Activated naive CD4-positive, alpha-beta T cell treated with anti-CD3 and anti-CD28 coated beads, Interleukin-2, amount 50 U/mL, for 72 hours (primary cell): Measurements from ENCODE around the gene SPARCL1. TPM values are rescaled to one million over a fixed set of nuclear protein-coding genes. Genes with fewer than 3 reads are reported as not detected.
"Not testable (repeated sequence)": the region's sequence is repeated elsewhere in the genome, so short reads cannot be mapped to it uniquely, and the experiment has no call there.

Experiments used
- ATAC-seq, 2 donors: fragments of 150-1000 bp; cut with Tn5 transposase; 2 replicates each; pipeline ENCODE4 v1.10.0; 2021; ENCODE audit warnings: mild to moderate bottlenecking in 2 of 2, moderate library complexity in 2 of 2
- DNase-seq, 2 donors: peaks; one replicate each; pipeline ENCODE4 v3.0.0; 2021 to 2022; ENCODE audit warnings: low spot score in 2 of 2
- H3K27ac Mint-ChIP-seq, 2 donors: one replicate each; pipeline ENCODE4 v1.8.0; 2022; ENCODE audit warnings: mild to moderate bottlenecking in 2 of 2, mixed read lengths in 2 of 2
- H3K36me3 Mint-ChIP-seq, 2 donors: one replicate each; pipeline ENCODE4 v1.8.0; 2022; ENCODE audit warnings: mixed read lengths in 2 of 2
- H3K9me3 Mint-ChIP-seq, 2 donors: one replicate each; pipeline ENCODE4 v1.8.0; 2022; ENCODE audit warnings: mixed read lengths in 2 of 2
- total RNA-seq, 2 donors: library from RNA; stranded (reverse); gene quantifications; one replicate each; pipeline ENCODE4 v1.2.3, GENCODE V29; 2022

SPARCL1 gene
- total RNA-seq, 2 donors from 2014 or later: not detected

GRCh38 chr4:87521319-87521718 lies 7.9 kb downstream of the SPARCL1 start:
- ATAC-seq (no peak), DNase-seq (no peak)
- Mint-ChIP-seq H3K27ac (no peak overlapping the region), H3K9me3 (peaks cover 3% of the 10 kb centered on the region in 2 donors), H3K36me3 (peaks cover 0 to 9% of the 10 kb centered on the region in 2 donors)

GRCh38 chr4:87517621-87518020 lies 11.6 kb downstream of the SPARCL1 start:
- Mint-ChIP-seq H3K9me3 (no peaks in the 10 kb centered on the region), H3K27ac (peak overlapping the region in 1 of 2 donors; percentile 32)

GRCh38 chr4:87516683-87517082 lies 12.5 kb downstream of the SPARCL1 start:
- ATAC-seq (no peak), DNase-seq (no peak)
- no peaks in the 10 kb centered on the region for H3K36me3 Mint-ChIP-seq
- H3K27ac Mint-ChIP-seq: no peak overlapping the region
- H3K9me3 Mint-ChIP-seq: no peaks in the 10 kb centered on the region

More at GRCh38 chr4:87517621-87518020, 11.6 kb downstream of the SPARCL1 start:
- no peak for DNase-seq
- no peak for ATAC-seq
- H3K36me3 Mint-ChIP-seq: no peaks in the 10 kb centered on the region

- no peak for DNase-seq
- no peak overlapping the region for H3K27ac Mint-ChIP-seq
- H3K36me3 Mint-ChIP-seq: no peaks in the 10 kb centered on the region
- ATAC-seq: no peak
- H3K9me3 Mint-ChIP-seq: no peaks in the 10 kb centered on the region
Observed at GRCh38 chr4:87512400-87512799, 16.8 kb downstream of the SPARCL1 start.

DNA sequence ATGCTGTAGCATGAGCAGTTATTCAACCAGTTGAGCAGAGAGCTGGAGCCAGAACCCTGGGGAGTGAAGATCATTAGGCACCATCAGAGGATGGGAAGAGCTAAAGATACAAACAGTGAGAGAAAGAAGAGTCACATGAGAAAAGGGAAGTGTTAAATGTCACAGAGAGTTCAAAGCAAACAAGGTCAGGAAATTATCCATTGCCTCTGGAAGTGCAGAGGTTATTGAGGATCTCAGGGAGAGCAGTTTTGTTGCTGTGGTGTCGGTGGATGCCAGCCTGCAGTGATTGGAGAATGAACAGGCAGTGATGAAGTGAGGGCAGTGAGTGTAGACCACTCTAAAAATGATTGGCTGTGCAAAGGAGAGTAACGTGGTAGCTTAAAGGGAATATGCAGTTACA lies 17.7 kb downstream of the SPARCL1 start:
- H3K27ac Mint-ChIP-seq: no peak overlapping the region
- no peaks in the 10 kb centered on the region for H3K9me3 Mint-ChIP-seq

GRCh38 chr4:87510747-87511146 lies 18.4 kb downstream of the SPARCL1 start:
- H3K27ac Mint-ChIP-seq: no peak overlapping the region
- no peak for ATAC-seq
- no peaks in the 10 kb centered on the region for H3K36me3 Mint-ChIP-seq
- no peaks in the 10 kb centered on the region for H3K9me3 Mint-ChIP-seq
- no peak for DNase-seq

More for the DNA sequence above, 17.7 kb downstream of the SPARCL1 start:
- H3K36me3 Mint-ChIP-seq: no peaks in the 10 kb centered on the region
- ATAC-seq: no peak
- DNase-seq: no peak

DNA sequence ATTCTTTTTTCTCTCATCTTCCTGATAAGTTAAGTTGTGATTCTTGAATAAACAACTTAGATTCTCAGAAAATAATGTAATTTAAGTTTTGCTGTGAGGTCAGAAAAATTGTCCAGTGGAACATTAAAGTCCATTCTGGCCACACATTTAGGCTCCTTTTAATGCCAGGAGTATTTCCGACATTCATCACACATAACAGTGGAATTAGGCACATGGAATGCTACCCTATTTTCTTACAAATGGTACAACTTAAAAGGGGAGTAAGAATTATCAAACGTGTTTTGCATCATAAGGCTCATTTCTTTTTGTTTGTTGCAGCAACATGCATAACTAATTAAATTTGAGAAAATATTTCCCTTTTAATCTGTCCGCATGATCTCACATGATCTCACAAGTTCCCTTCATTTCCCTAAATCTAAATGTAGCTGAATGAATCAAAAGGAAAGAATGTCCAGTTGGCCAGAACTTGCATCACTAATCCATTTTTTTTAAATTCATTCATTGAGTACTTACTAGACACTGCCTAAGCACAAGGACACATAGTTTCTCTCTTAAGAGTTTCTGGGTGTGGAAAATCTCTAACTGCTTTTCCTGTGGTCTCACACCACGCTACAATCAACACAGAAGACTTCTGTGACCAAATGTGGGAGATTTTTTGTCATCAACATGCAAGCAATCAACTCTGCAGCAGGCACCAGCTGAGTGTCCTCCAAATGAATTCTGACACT lies 22.0 kb downstream of the SPARCL1 start:
- DNase-seq (no peak), ATAC-seq (no peak)
- no peak overlapping the region for H3K27ac Mint-ChIP-seq
- H3K36me3 Mint-ChIP-seq: no peaks in the 10 kb centered on the region
- no peaks in the 10 kb centered on the region for H3K9me3 Mint-ChIP-seq

DNA sequence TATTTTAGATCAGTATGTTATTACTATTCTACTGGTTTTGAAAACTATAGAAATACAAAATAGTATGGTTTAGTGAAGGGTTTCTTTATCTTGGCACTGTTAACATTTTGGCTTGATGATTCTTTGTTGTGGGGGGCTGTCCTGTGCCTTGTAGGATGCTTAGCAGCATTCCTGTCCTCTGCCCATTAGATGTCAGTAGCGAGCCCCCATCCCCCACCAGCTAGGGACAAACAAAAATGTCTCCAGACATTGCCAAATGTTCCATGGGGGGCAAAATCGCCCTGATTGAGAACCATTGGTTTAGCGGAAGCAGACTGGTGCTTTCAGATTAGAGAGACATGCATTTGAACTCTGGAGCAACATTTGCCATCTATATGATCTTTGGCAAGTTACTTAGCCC lies 23.3 kb downstream of the SPARCL1 start:
- H3K36me3 Mint-ChIP-seq: no peaks in the 10 kb centered on the region
- ATAC-seq: no peak
- no peaks in the 10 kb centered on the region for H3K9me3 Mint-ChIP-seq
- no peak overlapping the region for H3K27ac Mint-ChIP-seq
- no peak for DNase-seq

GRCh38 chr4:87502580-87503238 lies 26.5 kb downstream of the SPARCL1 start:
- ATAC-seq (no peak), DNase-seq (no peak)
- Mint-ChIP-seq H3K9me3 (no peaks in the 10 kb centered on the region), H3K27ac (no peak overlapping the region), H3K36me3 (no peaks in the 10 kb centered on the region)

DNA sequence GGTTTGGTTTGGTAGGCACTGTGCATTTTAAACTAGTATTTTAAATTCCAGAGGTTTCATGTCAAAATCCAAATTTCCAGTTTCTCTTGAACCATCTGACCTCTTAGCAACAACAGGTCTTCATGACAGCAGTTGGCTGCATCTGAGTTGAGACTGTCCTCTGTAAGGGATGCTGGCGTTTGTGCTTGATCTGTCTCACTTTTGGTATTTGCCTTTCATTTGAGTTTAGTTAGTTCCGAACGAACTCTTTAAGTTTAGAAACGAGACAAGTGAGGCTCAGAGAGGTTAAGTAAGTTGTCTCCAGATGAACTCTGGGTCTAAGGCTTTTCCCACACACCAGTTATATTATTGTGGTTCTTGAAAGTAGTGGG lies 29.1 kb downstream of the SPARCL1 start:
- H3K27ac Mint-ChIP-seq: no peak overlapping the region

GRCh38 chr4:87499403-87500091 lies 29.6 kb downstream of the SPARCL1 start:
- Mint-ChIP-seq H3K9me3 (no peaks in the 10 kb centered on the region), H3K36me3 (no peaks in the 10 kb centered on the region), H3K27ac (no peak overlapping the region)
- ATAC-seq: peak; percentile 52 to 94
- DNase-seq: peak in 1 of 2 donors; percentile 16

More for the DNA sequence above, 29.1 kb downstream of the SPARCL1 start:
- Mint-ChIP-seq H3K36me3 (no peaks in the 10 kb centered on the region), H3K9me3 (no peaks in the 10 kb centered on the region)
- peak in 1 of 2 donors; percentile 61 for ATAC-seq
- no peak for DNase-seq

- DNase-seq: no peak
- Mint-ChIP-seq H3K9me3 (no peaks in the 10 kb centered on the region), H3K27ac (no peak overlapping the region), H3K36me3 (no peaks in the 10 kb centered on the region)
- ATAC-seq: peak in 1 of 2 donors; percentile 64
Observed at GRCh38 chr4:87498446-87498900, 30.7 kb downstream of the SPARCL1 start.

DNA sequence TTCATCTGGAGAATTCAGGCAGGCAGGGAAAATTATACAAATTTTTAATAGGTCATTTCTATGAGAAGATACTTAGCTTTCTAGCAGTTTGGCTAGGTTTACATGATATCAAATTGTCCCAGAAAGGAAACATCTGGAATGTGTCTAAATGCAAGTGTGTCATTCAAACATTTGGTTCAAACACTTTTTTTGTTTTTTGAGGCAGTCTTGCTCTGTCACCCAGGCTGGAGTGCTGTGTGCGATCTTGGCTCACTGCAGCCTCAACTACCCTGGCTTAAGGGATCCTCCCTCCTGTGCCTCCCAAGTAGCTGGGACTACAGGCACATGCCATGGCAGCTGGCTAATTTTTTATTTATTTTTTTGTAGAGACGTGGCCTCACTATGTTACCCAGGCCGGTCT lies 31.6 kb downstream of the SPARCL1 start:
- ATAC-seq: no peak
- Mint-ChIP-seq H3K36me3 (no peaks in the 10 kb centered on the region), H3K9me3 (peaks cover 0 to 6% of the 10 kb centered on the region in 2 donors), H3K27ac (no peak overlapping the region)
- DNase-seq: no peak

- no peak overlapping the region for H3K27ac Mint-ChIP-seq
- peaks cover 0 to 6% of the 10 kb centered on the region in 2 donors for H3K9me3 Mint-ChIP-seq
- DNase-seq (peak in 1 of 2 donors; percentile 21), ATAC-seq (no peak)
- no peaks in the 10 kb centered on the region for H3K36me3 Mint-ChIP-seq
Observed at GRCh38 chr4:87497159-87497558, 32.0 kb downstream of the SPARCL1 start.

GRCh38 chr4:87493115-87493514 lies 36.1 kb downstream of the SPARCL1 start:
- peaks cover 4% of the 10 kb centered on the region in 2 donors for H3K36me3 Mint-ChIP-seq
- H3K27ac Mint-ChIP-seq: no peak overlapping the region
- peaks cover 0 to 6% of the 10 kb centered on the region in 2 donors for H3K9me3 Mint-ChIP-seq
- DNase-seq (no peak), ATAC-seq (no peak)

DNA sequence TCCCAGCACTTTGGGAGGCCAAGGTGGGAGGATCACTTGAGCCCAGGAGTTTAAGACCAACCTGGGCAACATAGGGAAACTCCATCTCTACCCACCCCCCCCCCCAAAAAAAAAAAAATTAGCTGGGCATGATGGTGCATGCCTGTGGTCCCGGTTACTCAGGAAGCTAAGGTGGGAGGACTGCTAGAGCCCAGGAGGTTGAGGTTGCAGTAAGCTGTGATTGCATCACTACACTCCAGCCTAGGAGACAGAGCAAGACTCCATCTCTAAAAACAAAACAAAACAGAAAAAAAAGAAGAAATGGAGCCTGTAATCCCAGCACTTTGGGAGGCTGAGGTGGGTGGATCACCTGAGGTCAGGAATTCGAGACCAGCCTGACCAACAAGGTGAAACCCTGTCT lies 37.3 kb downstream of the SPARCL1 start:
- peaks cover 7 to 12% of the 10 kb centered on the region in 2 donors for H3K36me3 Mint-ChIP-seq
- ATAC-seq, DNase-seq, H3K27ac Mint-ChIP-seq: not testable (repeated sequence)
- H3K9me3 Mint-ChIP-seq: peaks cover 0 to 12% of the 10 kb centered on the region in 2 donors

DNA sequence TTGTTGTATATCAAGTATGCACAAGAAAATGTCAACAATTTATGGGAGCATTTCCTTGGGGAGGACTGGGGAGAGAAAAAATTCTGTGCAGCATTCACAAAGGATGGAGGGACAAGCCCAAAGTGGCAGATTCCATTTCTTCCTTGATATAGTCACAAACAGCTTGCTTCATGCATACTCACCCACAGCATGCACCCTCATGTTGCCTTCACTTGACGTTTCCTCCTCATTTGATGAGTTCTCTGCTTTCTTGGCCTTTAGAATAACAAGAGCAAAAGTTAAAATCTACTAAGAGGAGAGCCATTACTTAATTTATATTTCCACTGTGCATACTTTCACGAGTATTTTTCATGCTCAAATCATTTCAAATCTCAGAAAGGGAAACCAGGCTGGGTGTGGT lies 37.7 kb downstream of the SPARCL1 start:
- H3K9me3 Mint-ChIP-seq: peaks cover 0 to 12% of the 10 kb centered on the region in 2 donors
- DNase-seq (no peak), ATAC-seq (no peak)
- H3K27ac Mint-ChIP-seq: no peak overlapping the region
- peaks cover 7 to 12% of the 10 kb centered on the region in 2 donors for H3K36me3 Mint-ChIP-seq
